Mucosa of descending colon (tissue), 3 donors: ENCODE results near the gene VEGFC. TPM values are rescaled to one million over a fixed set of nuclear protein-coding genes. Genes with fewer than 3 reads are reported as not detected.

Experiments
- ATAC-seq: fragments of 200-7000 bp; cut with Tn5 transposase; one replicate; pipeline ENCODE4 v1.9.1; 2020; ENCODE audit warnings: mild to moderate bottlenecking, moderate library complexity
- DNase-seq, 3 donors: peaks; one replicate each; pipeline ENCODE4 v3.0.0-alpha.2; 2020
- H3K36me3 ChIP-seq: fragments of 200-600 bp; one replicate; pipeline ENCODE4 v1.8.0; 2021; ENCODE audit warnings: low read depth, mild to moderate bottlenecking
- H3K4me1 ChIP-seq: fragments of 200-600 bp; one replicate; pipeline ENCODE4 v1.8.0; 2021; ENCODE audit warnings: low read depth, mild to moderate bottlenecking
- H3K4me3 ChIP-seq: fragments of 200-600 bp; one replicate; pipeline ENCODE4 v1.8.0; 2021; ENCODE audit warnings: mild to moderate bottlenecking
- H3K9me3 ChIP-seq: fragments of 200-600 bp; one replicate; pipeline ENCODE4 v1.8.0; 2021; ENCODE audit warnings: mild to moderate bottlenecking
- intact Hi-C, 2 donors: fragments of 100-400 bp; cut with DNase I in 1 of 2; cut with micrococcal nuclease in 1 of 2; formaldehyde crosslinking; loops; one replicate each; pipeline versions ENCODE4 v1.11.0 to v1.11.1; 2022; cut with DNase I, micrococcal nuclease
- total RNA-seq, 3 donors: library from RNA; stranded (reverse); fragmentation: NEBNext Ultra II Directional in 2 of 3; extraction: Animal tissue kit (Norgen Biotek cat#: 25700) in 2 of 3; gene quantifications; one replicate each; pipeline versions ENCODE4 v1.2.1 to v1.2.4, GENCODE V29; 2021 to 2023
- TF ChIP-seq, protein P1 (sequence below): fragments of 200-600 bp; IDR thresholded peaks from one replicate; pipeline ENCODE4 v1.8.0; 2022; ENCODE audit warnings: antibody characterized with exemption, mild to moderate bottlenecking
- donor health status: DM: no; HTN: no; CAD: no; lungs with moderate emphysema.
- donor health status: DM: no; HTN: no; CAD: no.
- donor health status: DM: no; HTN: yes; CAD: no.

VEGFC gene
- total RNA-seq, 3 donors from 2014 or later, result 1.2 to 5.3 (median 3.4) TPM

GRCh38 chr4:176741253-176741652 is 51.5 kb downstream of the VEGFC start:
- Histone ChIP-seq H3K9me3 (no peaks in the 10 kb centered on the region), H3K4me3 (no peak overlapping the region), H3K36me3 (no peaks in the 10 kb centered on the region), H3K4me1 (no peaks in the 10 kb centered on the region)
- intact Hi-C loops, result no loop called here
- no peak for DNase-seq
- TF ChIP-seq, protein P1, sequence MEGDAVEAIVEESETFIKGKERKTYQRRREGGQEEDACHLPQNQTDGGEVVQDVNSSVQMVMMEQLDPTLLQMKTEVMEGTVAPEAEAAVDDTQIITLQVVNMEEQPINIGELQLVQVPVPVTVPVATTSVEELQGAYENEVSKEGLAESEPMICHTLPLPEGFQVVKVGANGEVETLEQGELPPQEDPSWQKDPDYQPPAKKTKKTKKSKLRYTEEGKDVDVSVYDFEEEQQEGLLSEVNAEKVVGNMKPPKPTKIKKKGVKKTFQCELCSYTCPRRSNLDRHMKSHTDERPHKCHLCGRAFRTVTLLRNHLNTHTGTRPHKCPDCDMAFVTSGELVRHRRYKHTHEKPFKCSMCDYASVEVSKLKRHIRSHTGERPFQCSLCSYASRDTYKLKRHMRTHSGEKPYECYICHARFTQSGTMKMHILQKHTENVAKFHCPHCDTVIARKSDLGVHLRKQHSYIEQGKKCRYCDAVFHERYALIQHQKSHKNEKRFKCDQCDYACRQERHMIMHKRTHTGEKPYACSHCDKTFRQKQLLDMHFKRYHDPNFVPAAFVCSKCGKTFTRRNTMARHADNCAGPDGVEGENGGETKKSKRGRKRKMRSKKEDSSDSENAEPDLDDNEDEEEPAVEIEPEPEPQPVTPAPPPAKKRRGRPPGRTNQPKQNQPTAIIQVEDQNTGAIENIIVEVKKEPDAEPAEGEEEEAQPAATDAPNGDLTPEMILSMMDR, result no peak
- ATAC-seq, result no peak

DNA sequence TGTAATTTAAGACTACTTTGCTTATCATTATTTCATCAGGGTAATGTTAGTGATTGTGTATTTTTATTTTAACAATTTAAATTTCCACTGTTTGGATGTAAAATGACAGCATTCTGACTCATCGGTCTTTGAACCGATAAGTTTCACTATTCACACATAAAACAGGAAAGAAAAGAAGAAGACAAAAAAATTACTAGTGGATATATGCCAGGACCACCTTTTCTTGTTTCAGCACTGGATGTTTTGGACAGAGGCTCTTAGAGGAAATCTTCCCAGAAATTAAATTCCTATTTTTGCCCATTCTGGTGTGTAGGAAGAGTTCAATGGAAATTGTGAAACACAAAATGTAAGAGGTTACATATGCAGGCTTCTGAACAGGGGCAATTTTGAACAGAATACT is 57.4 kb downstream of the VEGFC start:
- DNase-seq (no peak), ATAC-seq (no peak)
- H3K4me1 ChIP-seq, result no peaks in the 10 kb centered on the region
- TF ChIP-seq, protein P1, result no peak
- no peaks in the 10 kb centered on the region for H3K36me3 ChIP-seq
- intact Hi-C loops, result no loop called here
- H3K9me3 ChIP-seq, result no peaks in the 10 kb centered on the region
- no peak overlapping the region for H3K4me3 ChIP-seq

DNA sequence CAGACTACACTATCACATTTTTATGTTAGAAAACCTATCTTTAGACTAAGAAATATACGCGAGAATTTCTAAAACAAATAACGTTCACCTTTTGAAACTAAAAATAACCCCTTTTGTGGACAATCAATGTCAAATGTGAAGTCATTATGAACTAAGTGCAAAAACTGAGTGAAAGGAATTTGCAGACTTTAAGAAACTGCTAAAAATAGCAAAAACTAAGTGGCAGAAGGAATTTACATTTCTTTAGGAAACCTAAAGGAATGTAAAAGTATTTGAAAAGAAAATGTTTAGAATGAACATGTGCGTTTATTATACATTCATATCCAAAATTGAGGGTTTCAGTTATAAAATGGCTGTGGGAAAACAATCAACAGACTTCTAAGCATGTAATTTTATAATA is 58.3 kb downstream of the VEGFC start:
- Histone ChIP-seq H3K9me3 (no peaks in the 10 kb centered on the region), H3K4me3 (no peak overlapping the region), H3K4me1 (no peaks in the 10 kb centered on the region), H3K36me3 (no peaks in the 10 kb centered on the region)
- DNase-seq (no peak), ATAC-seq (no peak)
- TF ChIP-seq, protein P1, result no peak
- intact Hi-C loops, result no loop called here

DNA sequence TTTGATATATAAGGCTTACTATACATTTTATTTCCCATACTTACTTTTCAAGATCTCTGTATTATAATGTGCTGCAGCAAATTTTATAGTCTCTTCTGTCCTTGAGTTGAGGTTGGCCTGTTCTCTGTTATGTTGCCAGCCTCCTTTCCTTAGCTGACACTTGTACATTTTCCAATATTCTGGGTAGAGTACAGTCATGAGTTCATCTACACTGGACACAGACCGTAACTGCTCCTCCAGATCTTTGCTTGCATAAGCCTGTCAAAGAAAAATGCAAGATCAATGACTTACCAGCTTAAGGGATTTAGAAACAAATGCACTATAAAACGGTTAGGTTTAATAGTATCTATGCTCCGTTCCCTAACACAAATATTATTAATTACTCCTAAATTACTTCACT is 63.2 kb downstream of the VEGFC start:
- DNase-seq (no peak), ATAC-seq (no peak)
- Histone ChIP-seq H3K4me3 (no peak overlapping the region), H3K36me3 (no peaks in the 10 kb centered on the region), H3K4me1 (no peaks in the 10 kb centered on the region), H3K9me3 (no peaks in the 10 kb centered on the region)
- intact Hi-C loops, result no loop called here
- TF ChIP-seq, protein P1, result no peak

- ATAC-seq, result no peak
- no peaks in the 10 kb centered on the region for H3K36me3 ChIP-seq
- no peak overlapping the region for H3K4me3 ChIP-seq
- intact Hi-C loops, result no loop called here
- TF ChIP-seq, protein P1, result no peak
- no peaks in the 10 kb centered on the region for H3K4me1 ChIP-seq
- DNase-seq, result no peak
- H3K9me3 ChIP-seq, result no peaks in the 10 kb centered on the region
Observed at GRCh38 chr4:176726803-176727202, 65.9 kb downstream of the VEGFC start.

- DNase-seq, result no peak
- H3K9me3 ChIP-seq, result no peaks in the 10 kb centered on the region
- TF ChIP-seq, protein P1, result no peak
- intact Hi-C loops, result no loop called here
- H3K36me3 ChIP-seq, result no peaks in the 10 kb centered on the region
- no peaks in the 10 kb centered on the region for H3K4me1 ChIP-seq
- ATAC-seq, result no peak
- H3K4me3 ChIP-seq, result no peak overlapping the region
Observed at GRCh38 chr4:176721459-176721858, 71.3 kb downstream of the VEGFC start.
